ENCODE results near the gene TMEM126A. TPM values are rescaled to one million over a fixed set of nuclear protein-coding genes. Genes with fewer than 3 reads are reported as not detected.

Gene TMEM126A
- total RNA-seq, 4 donors from 2014 or later: 4.0 to 17.5 (median 11.3) TPM; not detected in 1

DNA sequence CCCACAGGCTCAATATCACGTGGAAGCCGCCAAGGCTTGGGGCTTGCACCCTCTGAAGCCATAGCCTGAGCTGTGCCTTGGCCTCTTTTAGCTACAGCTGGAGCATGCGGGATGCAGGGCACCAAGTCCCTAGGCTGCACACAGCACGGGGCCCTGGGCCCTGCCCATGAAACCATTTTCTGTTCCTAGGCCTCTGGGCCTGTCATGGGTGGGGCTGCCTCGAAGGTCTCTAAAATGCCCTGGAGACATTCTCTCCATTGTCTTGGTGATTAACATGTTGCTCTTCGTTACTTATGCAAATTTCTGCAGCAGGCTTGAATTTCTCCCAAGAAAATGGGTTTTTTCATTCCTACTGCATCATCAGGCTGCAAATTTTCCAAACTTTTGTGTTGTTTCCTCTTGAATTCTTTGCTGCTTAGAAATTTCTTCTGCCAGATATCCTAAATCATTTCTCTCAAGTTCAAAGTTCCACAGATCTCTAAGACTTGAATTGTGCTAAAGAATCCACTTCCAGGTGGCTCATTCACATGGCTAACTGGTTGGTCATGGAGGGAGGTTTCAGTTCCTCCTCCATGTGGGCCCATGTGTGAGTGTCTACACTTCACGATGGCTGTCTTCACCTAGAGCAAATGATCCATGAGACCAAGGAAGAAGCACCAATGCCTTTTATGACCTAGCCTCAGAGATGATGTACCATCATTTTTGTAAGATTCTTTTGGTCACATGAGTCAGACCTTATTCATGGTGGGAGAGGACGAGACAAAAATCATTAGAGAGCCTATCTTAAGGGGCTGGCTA, 24.5 kb downstream of the TMEM126A start:
- H3K27ac ChIP-seq: no peak overlapping the region
- H3K36me3 ChIP-seq: no peaks in the 10 kb centered on the region
- no peak for DNase-seq
- no peak overlapping the region for H3K4me3 ChIP-seq
- H3K9me3 ChIP-seq: no peaks in the 10 kb centered on the region
- intact Hi-C loops (cut with DNase I; ENCODE audit: low total_unique reads) (no loop called here), in situ Hi-C loops (cut with MboI; ENCODE audit: low pct_ligation_motif_present in 1 of 4, low pct_unique_long_range_greater_than_20kb in 1 of 4, low sequenced_read_pairs in 3 of 4) (loop anchor here in 1 of 4 donors (25.0 kb wide), 1 partner anchor 565 kb away; the partner anchor contains the start of gene EED)
- WGBS, 2 donors (ENCODE audit: low coverage in 1 of 2): 79 to 86% methylated on average over 2 to 8 of the region's 8 CpGs
- TF ChIP-seq EP300 (IDR thresholded peaks at IDR 0.05; ENCODE audit: low read depth) (no peak), POLR2AphosphoS5 (IDR thresholded peaks at IDR 0.05) (no peak), POLR2A (IDR thresholded peaks at IDR 0.05) (no peak)
- TF ChIP-seq, protein P1, sequence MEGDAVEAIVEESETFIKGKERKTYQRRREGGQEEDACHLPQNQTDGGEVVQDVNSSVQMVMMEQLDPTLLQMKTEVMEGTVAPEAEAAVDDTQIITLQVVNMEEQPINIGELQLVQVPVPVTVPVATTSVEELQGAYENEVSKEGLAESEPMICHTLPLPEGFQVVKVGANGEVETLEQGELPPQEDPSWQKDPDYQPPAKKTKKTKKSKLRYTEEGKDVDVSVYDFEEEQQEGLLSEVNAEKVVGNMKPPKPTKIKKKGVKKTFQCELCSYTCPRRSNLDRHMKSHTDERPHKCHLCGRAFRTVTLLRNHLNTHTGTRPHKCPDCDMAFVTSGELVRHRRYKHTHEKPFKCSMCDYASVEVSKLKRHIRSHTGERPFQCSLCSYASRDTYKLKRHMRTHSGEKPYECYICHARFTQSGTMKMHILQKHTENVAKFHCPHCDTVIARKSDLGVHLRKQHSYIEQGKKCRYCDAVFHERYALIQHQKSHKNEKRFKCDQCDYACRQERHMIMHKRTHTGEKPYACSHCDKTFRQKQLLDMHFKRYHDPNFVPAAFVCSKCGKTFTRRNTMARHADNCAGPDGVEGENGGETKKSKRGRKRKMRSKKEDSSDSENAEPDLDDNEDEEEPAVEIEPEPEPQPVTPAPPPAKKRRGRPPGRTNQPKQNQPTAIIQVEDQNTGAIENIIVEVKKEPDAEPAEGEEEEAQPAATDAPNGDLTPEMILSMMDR (IDR thresholded peaks at IDR 0.05): no peak
- H3K27me3 ChIP-seq: no peaks in the 10 kb centered on the region
- H3K4me1 ChIP-seq: no peaks in the 10 kb centered on the region

DNA sequence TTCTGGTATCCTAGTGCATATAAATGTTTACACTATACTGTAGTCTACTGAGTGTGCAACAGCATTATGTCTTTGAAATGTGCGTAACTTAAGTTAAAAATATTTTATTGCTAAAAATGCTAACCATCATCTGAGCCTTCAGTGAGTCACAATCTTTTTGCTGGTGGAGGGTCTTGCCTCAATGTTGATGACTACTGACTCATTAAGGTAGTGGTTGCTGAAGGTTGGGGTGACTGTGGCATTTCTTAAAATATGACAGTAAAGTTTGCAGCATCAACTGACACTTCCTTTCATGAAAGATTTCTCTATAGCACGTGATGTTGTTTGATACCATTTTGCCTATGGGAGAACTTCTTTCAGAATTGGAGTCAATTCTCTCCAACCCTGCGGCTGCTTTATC, 25.6 kb downstream of the TMEM126A start:
- Histone ChIP-seq H3K4me1 (no peaks in the 10 kb centered on the region), H3K36me3 (no peaks in the 10 kb centered on the region), H3K4me3 (no peak overlapping the region), H3K27ac (no peak overlapping the region), H3K9me3 (no peaks in the 10 kb centered on the region), H3K27me3 (no peaks in the 10 kb centered on the region)
- TF ChIP-seq, protein P1 (IDR thresholded peaks at IDR 0.05): no peak
- TF ChIP-seq POLR2AphosphoS5 (IDR thresholded peaks at IDR 0.05) (no peak), POLR2A (IDR thresholded peaks at IDR 0.05) (no peak), EP300 (IDR thresholded peaks at IDR 0.05; ENCODE audit: low read depth) (no peak)
- no peak for DNase-seq
- 90 to 92% methylated on average over 3 of the region's 3 CpGs for WGBS, 2 donors (ENCODE audit: low coverage in 1 of 2)
- intact Hi-C loops (cut with DNase I; ENCODE audit: low total_unique reads) (no loop called here), in situ Hi-C loops (cut with MboI; ENCODE audit: low pct_ligation_motif_present in 1 of 4, low pct_unique_long_range_greater_than_20kb in 1 of 4, low sequenced_read_pairs in 3 of 4) (loop anchor here in 1 of 4 donors (25.0 kb wide), 1 partner anchor 564 kb away; the partner anchor contains the start of gene EED)

DNA sequence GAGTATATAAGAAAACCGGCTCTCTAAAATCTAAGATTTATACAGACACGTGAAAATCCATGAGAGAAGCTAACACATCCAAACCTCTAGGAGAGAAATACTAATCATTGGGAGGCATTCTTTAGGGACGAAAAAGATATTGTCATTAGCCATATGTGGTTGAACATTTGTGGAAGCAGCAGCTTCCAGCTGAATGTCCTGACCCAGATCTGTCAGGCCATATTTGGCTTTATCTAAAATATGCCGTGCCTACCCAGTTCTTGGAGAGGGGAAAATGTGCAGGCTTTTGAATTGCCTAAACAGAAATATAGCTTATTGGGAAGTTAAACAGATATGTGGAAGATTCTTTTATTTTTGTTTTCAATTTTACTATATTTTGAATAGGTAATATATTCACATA, 31.8 kb downstream of the TMEM126A start:
- intact Hi-C loops (cut with DNase I; ENCODE audit: low total_unique reads) (no loop called here), in situ Hi-C loops (cut with MboI; ENCODE audit: low pct_ligation_motif_present in 1 of 4, low pct_unique_long_range_greater_than_20kb in 1 of 4, low sequenced_read_pairs in 3 of 4) (no loop called here)
- DNase-seq: no peak
- Histone ChIP-seq H3K36me3 (no peaks in the 10 kb centered on the region), H3K27ac (no peak overlapping the region), H3K9me3 (no peaks in the 10 kb centered on the region), H3K4me1 (peaks cover 0 to 14% (median 0%) of the 10 kb centered on the region in 4 donors), H3K27me3 (no peaks in the 10 kb centered on the region), H3K4me3 (no peak overlapping the region)
- TF ChIP-seq POLR2A (IDR thresholded peaks at IDR 0.05) (no peak), EP300 (IDR thresholded peaks at IDR 0.05; ENCODE audit: low read depth) (no peak), POLR2AphosphoS5 (IDR thresholded peaks at IDR 0.05) (no peak)
- TF ChIP-seq, protein P1 (IDR thresholded peaks at IDR 0.05): no peak
- 64 to 67% methylated on average over 4 of the region's 4 CpGs for WGBS, 2 donors (ENCODE audit: low coverage in 1 of 2)

DNA sequence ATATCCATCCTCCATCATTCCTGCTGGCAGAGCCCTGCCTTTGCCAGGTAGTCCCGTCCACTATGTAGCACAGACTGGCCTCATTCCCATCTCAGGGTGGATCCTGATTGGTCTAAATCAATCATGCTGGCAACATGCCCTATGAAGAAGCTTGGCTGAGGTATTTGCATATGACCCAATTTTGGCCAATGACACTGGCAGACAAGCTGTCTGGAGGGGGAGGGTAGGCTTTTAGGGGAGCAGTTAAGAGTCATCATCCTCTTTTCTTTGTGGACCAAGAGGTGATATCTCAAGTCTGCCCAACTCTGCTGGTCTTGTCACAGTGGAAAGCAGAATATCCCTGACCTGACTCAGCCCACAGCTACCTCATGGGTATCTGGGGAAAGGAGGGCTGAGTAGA, 33.1 kb downstream of the TMEM126A start:
- H3K9me3 ChIP-seq: no peaks in the 10 kb centered on the region
- no peaks in the 10 kb centered on the region for H3K36me3 ChIP-seq
- H3K4me3 ChIP-seq: no peak overlapping the region
- WGBS, 2 donors (ENCODE audit: low coverage in 1 of 2): 79% methylated on average over 1 of the region's 1 CpG; no CpG with 5 or more reads in 1 of the 2 donors
- no peaks in the 10 kb centered on the region for H3K27me3 ChIP-seq
- H3K27ac ChIP-seq: no peak overlapping the region
- TF ChIP-seq, protein P1 (IDR thresholded peaks at IDR 0.05): no peak
- TF ChIP-seq EP300 (IDR thresholded peaks at IDR 0.05; ENCODE audit: low read depth) (no peak), POLR2AphosphoS5 (IDR thresholded peaks at IDR 0.05) (no peak), POLR2A (IDR thresholded peaks at IDR 0.05) (no peak)
- intact Hi-C loops (cut with DNase I; ENCODE audit: low total_unique reads): no loop called here
- H3K4me1 ChIP-seq: peaks cover 3 to 23% (median 6%) of the 10 kb centered on the region in 4 donors
- in situ Hi-C loops (cut with MboI; ENCODE audit: low pct_ligation_motif_present in 1 of 4, low pct_unique_long_range_greater_than_20kb in 1 of 4, low sequenced_read_pairs in 3 of 4): no loop called here
- no peak for DNase-seq
